ENCODE data around the gene PUS7L. TPM values are rescaled to one million over a fixed set of nuclear protein-coding genes. Genes with fewer than 3 reads are reported as not detected.

The PUS7L gene, protein sequence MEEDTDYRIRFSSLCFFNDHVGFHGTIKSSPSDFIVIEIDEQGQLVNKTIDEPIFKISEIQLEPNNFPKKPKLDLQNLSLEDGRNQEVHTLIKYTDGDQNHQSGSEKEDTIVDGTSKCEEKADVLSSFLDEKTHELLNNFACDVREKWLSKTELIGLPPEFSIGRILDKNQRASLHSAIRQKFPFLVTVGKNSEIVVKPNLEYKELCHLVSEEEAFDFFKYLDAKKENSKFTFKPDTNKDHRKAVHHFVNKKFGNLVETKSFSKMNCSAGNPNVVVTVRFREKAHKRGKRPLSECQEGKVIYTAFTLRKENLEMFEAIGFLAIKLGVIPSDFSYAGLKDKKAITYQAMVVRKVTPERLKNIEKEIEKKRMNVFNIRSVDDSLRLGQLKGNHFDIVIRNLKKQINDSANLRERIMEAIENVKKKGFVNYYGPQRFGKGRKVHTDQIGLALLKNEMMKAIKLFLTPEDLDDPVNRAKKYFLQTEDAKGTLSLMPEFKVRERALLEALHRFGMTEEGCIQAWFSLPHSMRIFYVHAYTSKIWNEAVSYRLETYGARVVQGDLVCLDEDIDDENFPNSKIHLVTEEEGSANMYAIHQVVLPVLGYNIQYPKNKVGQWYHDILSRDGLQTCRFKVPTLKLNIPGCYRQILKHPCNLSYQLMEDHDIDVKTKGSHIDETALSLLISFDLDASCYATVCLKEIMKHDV
- 18.1 and 30.0 TPM in 2 replicates for total RNA-seq

DNA sequence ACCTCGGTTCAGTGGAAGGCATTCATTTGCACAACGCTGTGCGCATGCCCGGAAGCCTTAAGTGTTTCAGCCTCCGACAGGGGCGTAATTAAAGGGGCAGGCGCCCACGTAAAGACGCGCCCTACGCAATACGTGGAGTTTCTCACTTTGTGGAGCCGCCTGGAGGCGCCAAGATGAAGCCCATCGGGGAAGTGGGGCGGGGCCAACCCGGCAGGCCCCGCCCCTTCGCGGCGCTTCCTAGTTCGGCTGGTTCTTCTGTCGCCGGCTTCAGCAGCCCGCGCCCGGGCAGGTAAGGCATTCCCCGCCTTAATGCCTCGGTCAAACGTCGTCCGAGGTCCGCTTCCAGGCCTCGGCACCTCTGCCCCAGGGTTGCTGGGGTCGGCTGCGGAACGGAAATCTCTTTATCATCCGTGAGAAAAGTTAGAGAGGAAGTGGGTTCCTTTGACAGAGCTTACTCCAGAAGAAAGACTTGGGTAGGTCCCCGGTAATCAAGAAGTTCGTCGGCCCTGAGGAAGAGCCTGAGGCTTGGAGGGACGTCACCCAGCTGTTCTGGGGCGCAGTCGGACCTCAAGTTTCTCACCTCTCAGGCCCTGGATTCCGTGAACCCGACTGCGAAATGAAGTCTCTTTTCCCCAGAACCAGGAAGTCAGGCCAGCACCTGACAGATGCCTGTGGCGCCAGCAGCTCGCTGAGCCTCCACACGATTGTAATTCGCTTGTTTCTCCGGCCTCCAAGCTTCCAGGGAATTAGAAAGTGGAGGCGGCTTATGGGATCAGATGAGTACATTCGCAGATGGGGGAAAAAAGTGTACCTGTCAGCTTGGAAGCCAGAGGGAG lies at the start of gene PUS7L, which contains the start of gene IRAK4:
PUS7L (minus strand) TSS at position 63 of the 836 bp plus-strand sequence. CDS start 3,545 bp downstream, outside the sequence.
IRAK4 (plus strand) TSS at position 224 of the 836 bp plus-strand sequence. CDS start 9,161 bp downstream, outside the sequence.

DNA sequence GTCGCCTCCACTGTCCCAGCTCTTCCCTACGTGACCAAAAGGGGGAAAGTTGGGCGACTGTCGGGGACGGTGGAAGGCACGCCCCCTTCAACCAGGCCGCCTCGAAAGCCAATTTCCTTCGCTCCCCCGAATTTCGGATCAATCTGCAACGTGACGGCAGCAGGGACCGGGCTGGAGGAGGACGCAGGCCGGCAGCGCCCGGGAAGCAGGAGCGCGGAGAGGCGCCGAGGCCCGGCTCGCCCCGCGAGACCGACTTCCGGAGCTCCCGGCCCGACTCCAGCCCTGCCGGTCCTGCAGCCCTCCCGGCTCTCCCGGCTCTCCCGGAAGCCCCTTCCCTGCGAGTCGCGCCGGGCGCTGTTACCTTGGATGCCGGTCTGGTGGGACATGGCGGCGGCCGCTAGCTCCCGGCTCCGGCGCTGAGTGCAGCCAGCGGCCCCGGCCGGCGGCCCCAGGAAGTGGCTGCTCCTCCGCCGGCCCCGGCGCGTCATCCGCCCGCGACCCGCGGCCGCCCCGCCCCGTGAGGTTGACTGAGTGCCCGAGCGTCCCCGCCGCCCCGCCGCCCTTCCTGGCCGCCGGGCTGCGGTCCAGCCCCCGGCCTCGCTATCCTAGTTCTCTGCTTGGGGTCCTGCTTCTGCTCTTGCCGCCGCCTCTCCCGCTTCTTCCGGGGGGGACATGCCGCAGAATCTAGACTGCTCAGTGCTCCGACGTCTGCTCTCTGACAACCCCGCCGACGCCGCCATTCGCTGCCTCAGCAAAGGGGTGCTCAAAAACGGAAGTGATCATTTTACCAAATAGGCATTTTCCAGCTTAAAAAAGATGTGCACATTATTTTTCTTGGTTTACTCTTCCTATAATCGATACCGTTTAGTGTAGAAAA lies 47.5 kb upstream of the PUS7L start, which contains the start of gene TWF1:
TWF1 (minus strand) TSS at position 458 of the 877 bp plus-strand sequence; CDS start at position 386, 72 bp downstream.

Other genes with a start within 250 kb of the PUS7L start
- gene ADAMTS20, start 206.6 kb downstream of the PUS7L start, total RNA-seq, result not detected in 2 replicates
- gene IRAK4, start 161 bp upstream of the PUS7L start, total RNA-seq, result 14.0 and 14.4 TPM in 2 replicates
- gene TWF1, start 47.5 kb upstream of the PUS7L start, total RNA-seq, result 150 and 183 TPM in 2 replicates
- 12.3 and 16.3 TPM in 2 replicates for gene TMEM117, start 77.3 kb upstream of the PUS7L start, total RNA-seq

All from nasal cavity respiratory epithelium epithelial cell of viscerocranial mucosa (primary cell).